ENCODE results near the gene FOS.

The FOS gene

GRCh38 chr14:75250800-75251199, 27.8 kb upstream of the FOS start:
- DNase-seq (ENCODE audit: low read depth) = no peak

- no peak for DNase-seq (ENCODE audit: low read depth)
Measured at GRCh38 chr14:75252254-75252837, 26.3 kb upstream of the FOS start.

GRCh38 chr14:75254381-75254822, 24.2 kb upstream of the FOS start:
- no peak for DNase-seq (ENCODE audit: low read depth)

- DNase-seq (ENCODE audit: low read depth) = no peak
Measured at GRCh38 chr14:75254901-75255584, 23.6 kb upstream of the FOS start.

GRCh38 chr14:75258079-75258802, 20.4 kb upstream of the FOS start:
- DNase-seq (ENCODE audit: low read depth) = no peak

GRCh38 chr14:75258803-75259509, 19.7 kb upstream of the FOS start:
- DNase-seq (ENCODE audit: low read depth) = peak; percentile 88

- DNase-seq (ENCODE audit: low read depth) = no peak
Measured at GRCh38 chr14:75259510-75259855, 19.1 kb upstream of the FOS start.

GRCh38 chr14:75260025-75260763, 18.4 kb upstream of the FOS start:
- no peak for DNase-seq (ENCODE audit: low read depth)

GRCh38 chr14:75261820-75262219, 16.8 kb upstream of the FOS start:
- no peak for DNase-seq (ENCODE audit: low read depth)

GRCh38 chr14:75262641-75263040, 16.0 kb upstream of the FOS start:
- no peak for DNase-seq (ENCODE audit: low read depth)

GRCh38 chr14:75264036-75264435, 14.6 kb upstream of the FOS start:
- no peak for DNase-seq (ENCODE audit: low read depth)

GRCh38 chr14:75267141-75267721, 11.4 kb upstream of the FOS start:
- DNase-seq (ENCODE audit: low read depth) = no peak

GRCh38 chr14:75268633-75269550, 9.7 kb upstream of the FOS start:
- DNase-seq (ENCODE audit: low read depth) = no peak

- no peak for DNase-seq (ENCODE audit: low read depth)
Measured at GRCh38 chr14:75271514-75271913, 7.1 kb upstream of the FOS start.

- DNase-seq (ENCODE audit: low read depth) = no peak
Measured at GRCh38 chr14:75273272-75274049, 5.2 kb upstream of the FOS start.

- DNase-seq (ENCODE audit: low read depth) = no peak
Measured at GRCh38 chr14:75274050-75274898, 4.4 kb upstream of the FOS start.

- no peak for DNase-seq (ENCODE audit: low read depth)
Measured at GRCh38 chr14:75274899-75275569, 3.6 kb upstream of the FOS start.

- DNase-seq (ENCODE audit: low read depth) = no peak
Measured at GRCh38 chr14:75275598-75275997, 3.0 kb upstream of the FOS start.
